Astrocyte of the cerebellum (primary cell): ENCODE data around the gene CDK14.

ENCODE experiments used
- DNase-seq: peaks from one replicate; pipeline ENCODE4 v3.0.0-alpha.2; 2011; ENCODE audit warnings: low read depth
- H3K4me3 ChIP-seq: 2 replicates; pipeline ENCODE4 v1.5.1; 2011; ENCODE audit warnings: mild to moderate bottlenecking, low read depth, low read length, moderate library complexity
- CTCF ChIP-seq: IDR thresholded peaks from 2 replicates; pipeline ENCODE4 v1.5.1; 2012; ENCODE audit warnings: low read length, low read depth, moderate library complexity, mild to moderate bottlenecking; ENCODE audit errors: missing control alignments
- in situ Hi-C: cut with HindIII; loops from 2 replicates; pipeline ENCODE4 v1.10.0; 2017; ENCODE audit warnings: low sequenced_read_pairs

CDK14 gene

GRCh38 chr7:90669492-90669891 is 73.4 kb downstream of the CDK14 start:
- DNase-seq = no peak
- in situ Hi-C loops = no loop called here
- no peak overlapping the region for H3K4me3 ChIP-seq
- TF ChIP-seq CTCF = no peak

- no peak for DNase-seq
- no peak overlapping the region for H3K4me3 ChIP-seq
- in situ Hi-C loops = no loop called here
- no peak for TF ChIP-seq CTCF
Measured at GRCh38 chr7:90671571-90671970, 75.5 kb downstream of the CDK14 start.

- in situ Hi-C loops = no loop called here
- no peak overlapping the region for H3K4me3 ChIP-seq
- no peak for TF ChIP-seq CTCF
- DNase-seq = no peak
Measured at GRCh38 chr7:90672210-90672609, 76.1 kb downstream of the CDK14 start.

- in situ Hi-C loops = no loop called here
- no peak for DNase-seq
- TF ChIP-seq CTCF = no peak
- H3K4me3 ChIP-seq = no peak overlapping the region
Measured at GRCh38 chr7:90674625-90675024, 78.5 kb downstream of the CDK14 start.

- in situ Hi-C loops = no loop called here
- DNase-seq = no peak
- H3K4me3 ChIP-seq = no peak overlapping the region
- no peak for TF ChIP-seq CTCF
Measured at GRCh38 chr7:90675982-90676381, 79.9 kb downstream of the CDK14 start.

GRCh38 chr7:90677486-90678404 is 81.6 kb downstream of the CDK14 start:
- TF ChIP-seq CTCF = no peak
- DNase-seq = no peak
- H3K4me3 ChIP-seq = no peak overlapping the region
- in situ Hi-C loops = no loop called here
